HepG2 (cell line): ENCODE results near the gene ZNF680.

Source experiments
- ARNT ChIP-seq: fragments of 450-650 bp; IDR thresholded peaks from 2 replicates; pipeline ENCODE4 v1.6.1; 2017
- TCF7 ChIP-seq: sonication (generic); IDR thresholded peaks from 2 replicates; pipeline ENCODE4 v1.6.1; 2016; ENCODE audit warnings: antibody characterized with exemption, low read depth

- no peak for TF ChIP-seq ARNT
- TF ChIP-seq TCF7 = no peak
Measured at GRCh38 chr7:64599359-64599758, 36.5 kb upstream of the ZNF680 start.
